Omental fat pad (tissue), 4 donors: ENCODE measurements around the gene FXYD7. TPM values are rescaled to one million over a fixed set of nuclear protein-coding genes. Genes with fewer than 3 reads are reported as not detected.

Experiments used
- ATAC-seq: fragments of 150-250 bp; one replicate; pipeline ENCODE4 v1.9.1; 2016; ENCODE audit warnings: mild to moderate bottlenecking, moderate library complexity; ENCODE audit not compliant: low FRiP score
- DNase-seq: peaks from one replicate; pipeline ENCODE4 v3.0.0-alpha.2; 2019; ENCODE audit warnings: low spot score
- CTCF ChIP-seq, 3 donors: fragments of 450-650 bp; IDR thresholded peaks; one replicate each; pipeline ENCODE4 v1.5.1; 2016 to 2017; ENCODE audit warnings: antibody characterized with exemption in 3 of 3, mild to moderate bottlenecking in 3 of 3, moderate library complexity in 2 of 3
- total RNA-seq, 4 donors: library from RNA; depleted of rRNA; stranded (reverse); fragments of >200 nt; gene quantifications; one replicate each; pipeline ENCODE4 v1.1.0, GENCODE V29; 2016

Gene FXYD7
- total RNA-seq, 4 donors from 2014 or later, result not detected

GRCh38 chr19:35105411-35106290 is 37.4 kb upstream of the FXYD7 start:
- ATAC-seq, result no peak
- TF ChIP-seq CTCF (IDR thresholded peaks at IDR 0.05), result no peak
- no peak for DNase-seq

GRCh38 chr19:35106291-35106583 is 36.8 kb upstream of the FXYD7 start:
- ATAC-seq, result no peak

GRCh38 chr19:35106898-35107541 is 36.0 kb upstream of the FXYD7 start:
- DNase-seq (no peak), ATAC-seq (no peak)
- TF ChIP-seq CTCF (IDR thresholded peaks at IDR 0.05), result no peak

More at GRCh38 chr19:35106291-35106583, 36.8 kb upstream of the FXYD7 start:
- TF ChIP-seq CTCF (IDR thresholded peaks at IDR 0.05), result no peak
- DNase-seq, result no peak

GRCh38 chr19:35107545-35107944 is 35.5 kb upstream of the FXYD7 start:
- ATAC-seq (no peak), DNase-seq (no peak)
- TF ChIP-seq CTCF (IDR thresholded peaks at IDR 0.05), result no peak

- DNase-seq (no peak), ATAC-seq (no peak)
- TF ChIP-seq CTCF (IDR thresholded peaks at IDR 0.05), result no peak
Measured at GRCh38 chr19:35108730-35109129, 34.3 kb upstream of the FXYD7 start.

GRCh38 chr19:35109395-35110112 is 33.5 kb upstream of the FXYD7 start:
- no peak for TF ChIP-seq CTCF (IDR thresholded peaks at IDR 0.05)
- DNase-seq (no peak), ATAC-seq (no peak)
